ENCODE data around the gene FAM181B. TPM values are rescaled to one million over a fixed set of nuclear protein-coding genes. Genes with fewer than 3 reads are reported as not detected.

Gene FAM181B, protein sequence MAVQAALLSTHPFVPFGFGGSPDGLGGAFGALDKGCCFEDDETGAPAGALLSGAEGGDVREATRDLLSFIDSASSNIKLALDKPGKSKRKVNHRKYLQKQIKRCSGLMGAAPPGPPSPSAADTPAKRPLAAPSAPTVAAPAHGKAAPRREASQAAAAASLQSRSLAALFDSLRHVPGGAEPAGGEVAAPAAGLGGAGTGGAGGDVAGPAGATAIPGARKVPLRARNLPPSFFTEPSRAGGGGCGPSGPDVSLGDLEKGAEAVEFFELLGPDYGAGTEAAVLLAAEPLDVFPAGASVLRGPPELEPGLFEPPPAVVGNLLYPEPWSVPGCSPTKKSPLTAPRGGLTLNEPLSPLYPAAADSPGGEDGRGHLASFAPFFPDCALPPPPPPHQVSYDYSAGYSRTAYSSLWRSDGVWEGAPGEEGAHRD
- total RNA-seq, result not detected

DNA sequence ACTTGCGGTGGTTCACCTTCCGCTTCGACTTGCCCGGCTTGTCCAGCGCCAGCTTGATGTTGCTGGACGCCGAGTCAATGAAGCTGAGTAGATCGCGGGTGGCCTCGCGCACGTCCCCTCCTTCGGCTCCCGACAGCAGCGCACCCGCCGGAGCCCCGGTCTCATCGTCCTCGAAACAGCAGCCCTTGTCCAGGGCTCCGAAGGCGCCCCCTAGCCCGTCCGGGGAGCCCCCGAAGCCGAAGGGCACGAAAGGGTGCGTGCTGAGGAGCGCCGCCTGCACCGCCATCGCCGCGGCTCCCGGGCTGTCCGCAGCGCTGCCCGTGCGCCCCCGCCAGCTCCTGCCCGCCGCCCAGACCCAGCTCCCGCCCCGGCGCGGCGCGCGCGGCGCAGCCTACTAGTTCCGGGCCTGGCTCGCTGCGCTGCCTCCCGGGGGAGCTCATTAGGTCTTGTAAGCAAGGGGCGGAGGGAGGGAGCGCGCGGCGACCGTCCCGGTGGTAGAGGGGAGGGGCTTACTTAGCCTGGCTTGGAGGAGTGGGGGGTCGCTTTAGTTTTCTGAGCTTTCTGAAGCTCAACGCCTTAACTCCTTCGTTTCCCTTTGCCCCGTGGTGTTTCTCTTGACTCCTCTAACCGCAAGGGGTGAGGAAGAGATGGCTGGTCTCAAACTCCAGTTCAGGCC, at the start of gene FAM181B:
FAM181B (minus strand) TSS at position 421 of the 676 bp plus-strand sequence; CDS start at position 286, 135 bp downstream.
- Histone ChIP-seq H3K27ac (peak within 1 kb of the TSS; percentile 66 to 68), H3K27me3 (no peaks in the 10 kb centered on the region), H3K36me3 (no peaks in the 10 kb centered on the region), H3K4me3 (peak within 1 kb of the TSS; percentile 80 to 90), H3K4me1 (no peaks in the 10 kb centered on the region), H3K9me3 (no peaks in the 10 kb centered on the region)
- peak in 1 of 2 donors; percentile 81 for DNase-seq (ENCODE audit: low spot score in 2 of 2)
- intact Hi-C loops (cut with DNase I), result loop anchor here (2.0 to 5.0 kb wide), 2 partner anchors 167 to 554 kb away; partner anchors contain the start of genes CCDC90B, DDIAS and PRCP
- TF ChIP-seq CTCF (IDR thresholded peaks at IDR 0.05), result no peak

GRCh38 chr11:82782825-82783374, 49.2 kb upstream of the FAM181B start:
- no peak for DNase-seq (ENCODE audit: low spot score in 2 of 2)

DNA sequence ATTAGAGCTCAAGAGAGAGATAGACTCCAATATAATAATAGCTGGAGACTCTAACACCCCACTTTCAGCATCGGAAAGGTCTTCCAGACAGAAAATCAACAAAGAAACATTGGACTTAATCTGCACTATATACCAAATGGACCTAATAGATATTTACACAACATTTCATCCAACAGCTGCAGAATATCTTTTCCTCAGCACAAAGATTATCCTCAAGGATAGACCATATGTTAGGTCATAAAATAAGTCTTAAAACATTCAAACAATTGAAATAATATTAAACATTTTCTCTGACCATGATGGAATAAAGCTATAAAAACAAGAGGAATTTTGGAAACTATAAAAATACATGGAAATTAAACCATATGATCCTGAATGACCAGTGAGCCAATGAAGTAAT, 45.1 kb upstream of the FAM181B start:
- no peak for TF ChIP-seq CTCF (IDR thresholded peaks at IDR 0.05)
- Histone ChIP-seq H3K36me3 (no peaks in the 10 kb centered on the region), H3K27ac (no peak overlapping the region), H3K4me3 (no peak overlapping the region), H3K27me3 (no peaks in the 10 kb centered on the region), H3K4me1 (no peaks in the 10 kb centered on the region), H3K9me3 (peaks cover 0 to 22% of the 10 kb centered on the region in 2 donors)
- no peak for DNase-seq (ENCODE audit: low spot score in 2 of 2)
- intact Hi-C loops (cut with DNase I), result no loop called here

More at GRCh38 chr11:82782825-82783374, 49.2 kb upstream of the FAM181B start:
- intact Hi-C loops (cut with DNase I), result no loop called here
- Histone ChIP-seq H3K36me3 (no peaks in the 10 kb centered on the region), H3K27ac (no peak overlapping the region), H3K27me3 (no peaks in the 10 kb centered on the region), H3K4me3 (no peak overlapping the region), H3K9me3 (peaks cover 0 to 3% of the 10 kb centered on the region in 2 donors), H3K4me1 (no peaks in the 10 kb centered on the region)
- TF ChIP-seq CTCF (IDR thresholded peaks at IDR 0.05), result no peak

GRCh38 chr11:82776377-82776776, 42.7 kb upstream of the FAM181B start:
- no peaks in the 10 kb centered on the region for H3K4me1 ChIP-seq
- no peak for TF ChIP-seq CTCF (IDR thresholded peaks at IDR 0.05)
- intact Hi-C loops (cut with DNase I), result no loop called here
- H3K27ac ChIP-seq, result no peak overlapping the region
- peaks cover 0 to 22% of the 10 kb centered on the region in 2 donors for H3K9me3 ChIP-seq
- no peak for DNase-seq (ENCODE audit: low spot score in 2 of 2)
- no peaks in the 10 kb centered on the region for H3K36me3 ChIP-seq
- no peaks in the 10 kb centered on the region for H3K27me3 ChIP-seq
- H3K4me3 ChIP-seq, result no peak overlapping the region

GRCh38 chr11:82775736-82776346, 42.2 kb upstream of the FAM181B start:
- TF ChIP-seq CTCF (IDR thresholded peaks at IDR 0.05), result peak in 1 of 3 experiments; percentile 21
- Histone ChIP-seq H3K4me1 (no peaks in the 10 kb centered on the region), H3K27ac (no peak overlapping the region), H3K27me3 (no peaks in the 10 kb centered on the region), H3K36me3 (no peaks in the 10 kb centered on the region), H3K4me3 (no peak overlapping the region), H3K9me3 (peaks cover 0 to 22% of the 10 kb centered on the region in 2 donors)
- intact Hi-C loops (cut with DNase I), result no loop called here
- no peak for DNase-seq (ENCODE audit: low spot score in 2 of 2)

Measured in ascending aorta (tissue), 2 donors.